DOHH2 (cell line): ENCODE results near the gene C9orf78.

Experiments used
- EZH2phosphoT487 ChIP-seq: fragments of 200-600 bp; sonication (generic); IDR thresholded peaks from 2 replicates; pipeline ENCODE4 v1.6.1; 2017; ENCODE audit warnings: borderline replicate concordance, mild to moderate bottlenecking, antibody characterized with exemption, low read length, moderate library complexity, mixed read lengths
- TF ChIP-seq, protein P1 (sequence below): fragments of 200-600 bp; sonication (generic); IDR thresholded peaks from one replicate; pipeline ENCODE4 v1.5.1; 2014; ENCODE audit warnings: antibody characterized with exemption, mild to moderate bottlenecking, low read depth, low read length; ENCODE audit not compliant: poor library complexity, severe bottlenecking

DNA sequence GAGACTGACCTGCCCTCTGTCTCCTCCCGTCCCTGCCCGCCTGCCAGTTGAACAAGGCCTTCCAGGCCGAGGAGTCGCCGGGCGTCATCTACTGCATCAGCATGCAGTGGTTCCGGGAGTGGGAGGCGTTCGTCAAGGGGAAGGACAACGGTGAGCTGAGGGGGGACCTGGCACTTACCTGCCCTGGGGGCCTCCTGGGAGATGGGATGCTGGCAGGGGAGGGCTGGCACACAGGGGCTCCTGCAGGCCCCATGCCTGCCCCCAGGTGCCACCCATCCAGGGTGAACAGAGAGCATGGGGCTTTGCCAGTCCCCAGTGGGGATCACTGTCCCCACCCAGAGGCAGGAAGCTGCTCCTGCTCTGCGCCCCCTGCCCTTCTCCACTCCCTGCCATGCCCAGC is 43.2 kb upstream of the C9orf78 start:
- TF ChIP-seq, protein P1, sequence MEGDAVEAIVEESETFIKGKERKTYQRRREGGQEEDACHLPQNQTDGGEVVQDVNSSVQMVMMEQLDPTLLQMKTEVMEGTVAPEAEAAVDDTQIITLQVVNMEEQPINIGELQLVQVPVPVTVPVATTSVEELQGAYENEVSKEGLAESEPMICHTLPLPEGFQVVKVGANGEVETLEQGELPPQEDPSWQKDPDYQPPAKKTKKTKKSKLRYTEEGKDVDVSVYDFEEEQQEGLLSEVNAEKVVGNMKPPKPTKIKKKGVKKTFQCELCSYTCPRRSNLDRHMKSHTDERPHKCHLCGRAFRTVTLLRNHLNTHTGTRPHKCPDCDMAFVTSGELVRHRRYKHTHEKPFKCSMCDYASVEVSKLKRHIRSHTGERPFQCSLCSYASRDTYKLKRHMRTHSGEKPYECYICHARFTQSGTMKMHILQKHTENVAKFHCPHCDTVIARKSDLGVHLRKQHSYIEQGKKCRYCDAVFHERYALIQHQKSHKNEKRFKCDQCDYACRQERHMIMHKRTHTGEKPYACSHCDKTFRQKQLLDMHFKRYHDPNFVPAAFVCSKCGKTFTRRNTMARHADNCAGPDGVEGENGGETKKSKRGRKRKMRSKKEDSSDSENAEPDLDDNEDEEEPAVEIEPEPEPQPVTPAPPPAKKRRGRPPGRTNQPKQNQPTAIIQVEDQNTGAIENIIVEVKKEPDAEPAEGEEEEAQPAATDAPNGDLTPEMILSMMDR, result no peak
- no peak for TF ChIP-seq EZH2phosphoT487
